ENCODE results near the gene TESK1.

DNA sequence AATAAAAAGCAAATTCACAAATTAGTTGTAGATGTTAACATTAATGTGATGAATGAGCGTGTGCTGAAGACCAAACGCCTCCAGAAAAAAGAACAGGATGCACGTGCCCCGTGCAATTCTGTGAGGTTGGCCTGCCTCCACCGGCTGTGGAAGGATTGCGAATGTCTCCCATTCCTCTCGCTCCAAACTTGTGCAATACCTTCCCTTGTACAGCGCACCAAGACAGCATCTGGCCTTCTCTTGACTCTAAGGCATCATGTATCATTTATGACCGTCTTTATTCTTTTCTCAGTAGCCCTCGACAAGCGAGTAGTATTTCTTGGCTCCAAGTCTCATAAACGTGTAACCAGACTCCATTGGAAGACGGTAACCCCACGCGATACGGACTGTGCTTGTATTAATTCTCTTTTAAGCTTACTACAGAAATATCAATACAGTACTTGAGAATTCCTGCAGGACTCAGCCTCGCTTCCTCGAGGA lies 1.5 kb upstream of the TESK1 start:
- no peak for TF ChIP-seq POLR2A (IDR thresholded peaks at IDR 0.05; ENCODE audit: control extremely low read depth in 1 of 2, low read depth in 2 of 2, low read length in 2 of 2)
- TF ChIP-seq, protein P1, sequence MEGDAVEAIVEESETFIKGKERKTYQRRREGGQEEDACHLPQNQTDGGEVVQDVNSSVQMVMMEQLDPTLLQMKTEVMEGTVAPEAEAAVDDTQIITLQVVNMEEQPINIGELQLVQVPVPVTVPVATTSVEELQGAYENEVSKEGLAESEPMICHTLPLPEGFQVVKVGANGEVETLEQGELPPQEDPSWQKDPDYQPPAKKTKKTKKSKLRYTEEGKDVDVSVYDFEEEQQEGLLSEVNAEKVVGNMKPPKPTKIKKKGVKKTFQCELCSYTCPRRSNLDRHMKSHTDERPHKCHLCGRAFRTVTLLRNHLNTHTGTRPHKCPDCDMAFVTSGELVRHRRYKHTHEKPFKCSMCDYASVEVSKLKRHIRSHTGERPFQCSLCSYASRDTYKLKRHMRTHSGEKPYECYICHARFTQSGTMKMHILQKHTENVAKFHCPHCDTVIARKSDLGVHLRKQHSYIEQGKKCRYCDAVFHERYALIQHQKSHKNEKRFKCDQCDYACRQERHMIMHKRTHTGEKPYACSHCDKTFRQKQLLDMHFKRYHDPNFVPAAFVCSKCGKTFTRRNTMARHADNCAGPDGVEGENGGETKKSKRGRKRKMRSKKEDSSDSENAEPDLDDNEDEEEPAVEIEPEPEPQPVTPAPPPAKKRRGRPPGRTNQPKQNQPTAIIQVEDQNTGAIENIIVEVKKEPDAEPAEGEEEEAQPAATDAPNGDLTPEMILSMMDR (IDR thresholded peaks at IDR 0.05; ENCODE audit: control extremely low read depth in 1 of 3, insufficient read depth in 1 of 3, low read depth in 1 of 3, low read length in 3 of 3), result no peak
